Muscle layer of duodenum (tissue), 2 donors: Measurements from ENCODE around the gene TMEM254.
"Not testable (repeated sequence)": the region's sequence is repeated elsewhere in the genome, so short reads cannot be mapped to it uniquely, and the experiment has no call there.

Experiments used
- H3K27ac ChIP-seq: one replicate; pipeline ENCODE4 v1.7.0; 2013; ENCODE audit warnings: mild to moderate bottlenecking, low read length
- H3K27me3 ChIP-seq: one replicate; pipeline ENCODE4 v1.7.0; 2013; ENCODE audit warnings: low read depth, mild to moderate bottlenecking, control low read depth, low read length
- H3K36me3 ChIP-seq, 2 donors: one replicate each; pipeline ENCODE4 v1.7.0; 2013; ENCODE audit warnings: low read length in 2 of 2, control low read depth in 1 of 2, mild to moderate bottlenecking in 1 of 2; ENCODE audit not compliant: insufficient read depth in 2 of 2, control insufficient read depth in 1 of 2
- H3K4me1 ChIP-seq, 2 donors: one replicate each; pipeline ENCODE4 v1.7.0; 2013; ENCODE audit warnings: low read length in 2 of 2, mild to moderate bottlenecking in 2 of 2, control low read depth in 1 of 2, moderate library complexity in 1 of 2; ENCODE audit not compliant: insufficient read depth in 2 of 2, control insufficient read depth in 1 of 2
- H3K4me3 ChIP-seq, 2 donors: one replicate each; pipeline ENCODE4 v1.7.0; 2013; ENCODE audit warnings: low read length in 2 of 2, low read depth in 1 of 2, mild to moderate bottlenecking in 1 of 2
- H3K9me3 ChIP-seq, 2 donors: one replicate each; pipeline ENCODE4 v1.7.0; 2013; ENCODE audit warnings: low read length in 2 of 2, control low read depth in 1 of 2, mild to moderate bottlenecking in 1 of 2; ENCODE audit not compliant: control insufficient read depth in 1 of 2
- donor health status: healthy.

Gene TMEM254

GRCh38 chr10:80108576-80109239 is 30.2 kb downstream of the TMEM254 start:
- H3K27ac ChIP-seq: no peak overlapping the region
- H3K9me3 ChIP-seq: peaks cover 4 to 25% of the 10 kb centered on the region in 2 donors
- H3K4me1 ChIP-seq: peaks cover 0 to 9% of the 10 kb centered on the region in 2 donors
- H3K36me3 ChIP-seq: no peaks in the 10 kb centered on the region
- H3K4me3 ChIP-seq: peak overlapping the region in 1 of 2 donors; percentile 32
- H3K27me3 ChIP-seq: no peaks in the 10 kb centered on the region

- H3K27ac ChIP-seq: no peak overlapping the region
- no peaks in the 10 kb centered on the region for H3K4me1 ChIP-seq
- no peak overlapping the region for H3K4me3 ChIP-seq
Measured at GRCh38 chr10:80110986-80111385, 32.5 kb downstream of the TMEM254 start.

GRCh38 chr10:80118669-80119068 is 40.2 kb downstream of the TMEM254 start:
- Histone ChIP-seq H3K4me1 (no peaks in the 10 kb centered on the region), H3K27ac (no peak overlapping the region), H3K36me3 (no peaks in the 10 kb centered on the region), H3K27me3 (no peaks in the 10 kb centered on the region), H3K9me3 (no peaks in the 10 kb centered on the region), H3K4me3 (no peak overlapping the region)

More at GRCh38 chr10:80110986-80111385, 32.5 kb downstream of the TMEM254 start:
- peaks cover 4 to 25% of the 10 kb centered on the region in 2 donors for H3K9me3 ChIP-seq
- no peaks in the 10 kb centered on the region for H3K27me3 ChIP-seq
- no peaks in the 10 kb centered on the region for H3K36me3 ChIP-seq

- H3K27me3 ChIP-seq: no peaks in the 10 kb centered on the region
- H3K4me3 ChIP-seq: no peak overlapping the region
- H3K27ac ChIP-seq: no peak overlapping the region
- no peaks in the 10 kb centered on the region for H3K4me1 ChIP-seq
- H3K36me3 ChIP-seq: no peaks in the 10 kb centered on the region
- no peaks in the 10 kb centered on the region for H3K9me3 ChIP-seq
Measured at GRCh38 chr10:80122110-80122710, 43.7 kb downstream of the TMEM254 start.

DNA sequence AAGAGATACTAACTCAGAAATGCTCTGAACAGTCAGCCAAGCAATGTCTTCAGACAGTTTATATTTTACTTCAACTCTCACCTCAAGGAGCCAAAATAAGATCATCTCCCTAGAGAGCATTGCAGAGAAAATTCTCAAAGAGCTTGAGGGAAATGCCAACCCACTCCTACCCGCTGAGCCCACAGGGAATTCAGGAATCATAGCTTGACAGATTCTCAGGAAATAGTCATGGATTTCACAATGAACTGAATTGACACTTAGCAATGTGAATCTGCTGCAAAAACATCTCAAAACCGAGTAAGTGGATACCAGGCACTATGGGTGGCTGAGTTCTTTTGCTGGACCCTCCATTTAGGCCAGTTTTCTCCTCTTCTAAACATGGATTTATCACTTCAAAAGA is 44.3 kb downstream of the TMEM254 start:
- H3K4me1 ChIP-seq: no peaks in the 10 kb centered on the region
- no peaks in the 10 kb centered on the region for H3K9me3 ChIP-seq
- H3K27ac ChIP-seq: no peak overlapping the region
- H3K27me3 ChIP-seq: no peaks in the 10 kb centered on the region
- no peak overlapping the region for H3K4me3 ChIP-seq
- no peaks in the 10 kb centered on the region for H3K36me3 ChIP-seq

- H3K9me3 ChIP-seq: no peaks in the 10 kb centered on the region
- H3K4me3 ChIP-seq: no peak overlapping the region
- no peak overlapping the region for H3K27ac ChIP-seq
- H3K4me1 ChIP-seq: no peaks in the 10 kb centered on the region
- H3K36me3 ChIP-seq: no peaks in the 10 kb centered on the region
- peaks cover 3% of the 10 kb centered on the region for H3K27me3 ChIP-seq
Measured at GRCh38 chr10:80126876-80127275, 48.4 kb downstream of the TMEM254 start.

- Histone ChIP-seq H3K9me3 (no peaks in the 10 kb centered on the region), H3K4me1 (peaks cover 0 to 4% of the 10 kb centered on the region in 2 donors), H3K27me3 (peaks cover 12% of the 10 kb centered on the region), H3K27ac (no peak overlapping the region), H3K4me3 (no peak overlapping the region), H3K36me3 (no peaks in the 10 kb centered on the region)
Measured at GRCh38 chr10:80131499-80131901, 53.0 kb downstream of the TMEM254 start.

- H3K27me3 ChIP-seq: peaks cover 12% of the 10 kb centered on the region
- H3K27ac ChIP-seq: peak within 1 kb of the TSS; percentile 72
- no peaks in the 10 kb centered on the region for H3K36me3 ChIP-seq
- H3K4me3 ChIP-seq: peak within 1 kb of the TSS; percentile 47 to 63
- no peaks in the 10 kb centered on the region for H3K9me3 ChIP-seq
- peaks cover 0 to 4% of the 10 kb centered on the region in 2 donors for H3K4me1 ChIP-seq
Measured at GRCh38 chr10:80132299-80133139, 54.1 kb downstream of the TMEM254 start, which contains the start of gene PLAC9. PLAC9 (plus strand) TSS chr10:80132730; CDS start chr10:80132763, 33 bp downstream.

- Histone ChIP-seq H3K4me3 (peak overlapping the region; percentile 47 to 63), H3K9me3 (no peaks in the 10 kb centered on the region), H3K27me3 (peaks cover 12% of the 10 kb centered on the region), H3K4me1 (peaks cover 0 to 4% of the 10 kb centered on the region in 2 donors), H3K27ac (peak overlapping the region; percentile 72), H3K36me3 (no peaks in the 10 kb centered on the region)
Measured at GRCh38 chr10:80133206-80133605, 54.7 kb downstream of the TMEM254 start.

DNA sequence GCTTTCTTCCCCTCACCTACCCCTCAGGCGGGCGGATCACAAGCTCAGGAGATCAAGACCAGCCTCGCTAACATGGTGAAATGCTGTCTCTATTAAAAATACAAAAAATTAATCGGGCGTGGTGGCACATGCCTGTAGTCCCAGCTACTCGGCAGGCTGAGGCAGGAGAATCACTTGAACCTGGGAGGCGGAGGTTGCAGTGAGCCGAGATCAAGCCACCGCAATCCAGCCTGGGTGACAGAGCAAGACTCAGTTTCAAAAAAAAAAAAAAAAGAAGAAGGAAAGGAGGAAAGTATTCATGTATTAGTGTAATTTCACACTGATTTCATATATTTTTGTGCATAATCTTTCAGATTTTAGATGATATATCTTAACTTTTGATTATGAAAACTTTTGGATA is 55.2 kb downstream of the TMEM254 start:
- peak overlapping the region; percentile 47 to 63 for H3K4me3 ChIP-seq
- peaks cover 12% of the 10 kb centered on the region for H3K27me3 ChIP-seq
- H3K9me3 ChIP-seq, H3K36me3 ChIP-seq, H3K4me1 ChIP-seq: not testable (repeated sequence)
- H3K27ac ChIP-seq: peak overlapping the region; percentile 39

DNA sequence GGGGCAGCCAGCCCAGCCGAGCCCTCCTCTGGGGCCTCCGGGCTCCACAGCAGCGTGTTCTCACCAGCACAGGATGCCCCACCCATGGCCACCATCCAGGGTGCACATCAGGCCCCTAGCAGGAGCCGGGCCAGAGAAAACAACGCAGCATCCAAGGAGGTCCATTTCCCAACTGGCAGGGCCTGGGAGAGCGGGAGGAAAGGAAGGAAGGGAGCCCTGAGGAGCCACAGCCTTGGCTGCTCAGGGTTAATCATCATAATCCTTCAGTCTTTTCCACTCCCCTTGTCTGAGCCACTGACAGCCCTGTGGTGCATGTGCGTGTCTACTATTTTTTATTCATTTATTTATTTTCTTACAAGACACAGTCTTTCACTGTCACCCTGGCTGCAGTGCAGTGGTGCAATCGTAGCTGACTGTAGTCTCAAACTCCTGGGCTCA is 57.7 kb downstream of the TMEM254 start:
- Histone ChIP-seq H3K27me3 (peaks cover 12% of the 10 kb centered on the region), H3K9me3 (no peaks in the 10 kb centered on the region), H3K36me3 (no peaks in the 10 kb centered on the region), H3K27ac (no peak overlapping the region), H3K4me1 (peaks cover 0 to 4% of the 10 kb centered on the region in 2 donors), H3K4me3 (no peak overlapping the region)
